ENCODE results near the gene RETREG3. TPM values are rescaled to one million over a fixed set of nuclear protein-coding genes. Genes with fewer than 3 reads are reported as not detected.

Gene RETREG3
- total and polyA plus RNA-seq, 2 donors (not counting 1 experiment from before 2014, with no cell fraction given): 44.1 to 108 TPM

GRCh38 chr17:42586514-42587230, 22.5 kb downstream of the RETREG3 start:
- peak; percentile 50 for DNase-seq
- ChIA-PET POLR2A (interaction anchor here (0.6 kb wide), 2 partner anchors 15 to 112 kb away, joined by 3 to 4 read pairs; no protein-coding TSS in a partner anchor), CTCF (interaction anchor here (0.8 to 2.1 kb wide), 6 partner anchors 8 to 93 kb away, joined by 3 to 13 read pairs (median 3); partner anchors contain the start of gene PSMC3IP)
- H3K9ac ChIP-seq (ENCODE audit: low read length): no peak overlapping the region
- Mint-ChIP-seq H3K9me3 (ENCODE audit: insufficient read depth) (no peaks in the 10 kb centered on the region), H3K4me1 (peaks cover 36% of the 10 kb centered on the region), H3K27me3 (no peaks in the 10 kb centered on the region), H3K4me3 (peak overlapping the region; percentile 76), H3K27ac (peak overlapping the region; percentile 95)
- peaks cover 12 to 88% of the 10 kb centered on the region in 2 experiments for H3K36me3 ChIP-seq (replicated peaks in 1 of 2; ENCODE audit: control extremely low read depth in 1 of 2, control insufficient read depth in 1 of 2, extremely low read depth in 1 of 2, insufficient read depth in 2 of 2, low read length in 1 of 2)
- H3K4me1 ChIP-seq (ENCODE audit: control insufficient read depth in 2 of 2, insufficient read depth in 2 of 2, low read length in 2 of 2): peaks cover 16 to 31% of the 10 kb centered on the region in 2 donors
- H3K27ac ChIP-seq (ENCODE audit: low read length in 2 of 2): peak overlapping the region; percentile 24 to 65
- no peaks in the 10 kb centered on the region for H3K27me3 ChIP-seq (replicated peaks in 1 of 4; ENCODE audit: control extremely low read depth in 1 of 4, control insufficient read depth in 3 of 4, insufficient read depth in 4 of 4, low read length in 3 of 4)
- H4K20me1 ChIP-seq (ENCODE audit: control insufficient read depth, insufficient read depth, low read length, poor library complexity, severe bottlenecking): peaks cover 33% of the 10 kb centered on the region
- H3K9me3 ChIP-seq (ENCODE audit: control extremely low read depth in 1 of 3, control insufficient read depth in 2 of 3, insufficient read depth in 1 of 3, low read length in 2 of 3): no peaks in the 10 kb centered on the region
- H3K4me3 ChIP-seq (ENCODE audit: control extremely low read depth in 1 of 5, extremely low read depth in 1 of 5, insufficient read depth in 1 of 5, low read depth in 2 of 5, low read length in 4 of 5): peak overlapping the region in 1 of 5 experiments; percentile 15
- H3K79me2 ChIP-seq (ENCODE audit: control insufficient read depth, insufficient read depth, low read length): peaks cover 4% of the 10 kb centered on the region
- ATAC-seq (ENCODE audit: low read depth): peak; percentile 51
- WGBS (ENCODE audit: insufficient coverage): 88% methylated on average over 1 of the region's 7 CpGs
- no peak for TF ChIP-seq EZH2 (IDR thresholded peaks at IDR 0.05; ENCODE audit: borderline replicate concordance, insufficient read depth, low read depth, low read length, poor library complexity, severe bottlenecking)
- no peak for TF ChIP-seq CTCF (IDR thresholded peaks at IDR 0.05)
- H3K4me2 ChIP-seq (replicated peaks; ENCODE audit: low read depth, low read length, poor library complexity, severe bottlenecking): peak overlapping the region; percentile 35
- H2AFZ ChIP-seq (ENCODE audit: insufficient read depth, low read depth, low read length, poor library complexity, severe bottlenecking): no peak overlapping the region
- intact Hi-C loops (cut with micrococcal nuclease): no loop called here

GRCh38 chr17:42585353-42585752, 23.8 kb downstream of the RETREG3 start:
- CTCF ChIA-PET: interaction anchor here (1.0 kb wide), 1 partner anchor 24 kb away, joined by 4 read pairs; the partner anchor contains the start of gene TUBG1
- Histone ChIP-seq H3K9me3 (ENCODE audit: control extremely low read depth in 1 of 3, control insufficient read depth in 2 of 3, insufficient read depth in 1 of 3, low read length in 2 of 3) (no peaks in the 10 kb centered on the region), H2AFZ (ENCODE audit: insufficient read depth, low read depth, low read length, poor library complexity, severe bottlenecking) (no peak overlapping the region), H3K9ac (ENCODE audit: low read length) (no peak overlapping the region), H3K36me3 (replicated peaks in 1 of 2; ENCODE audit: control extremely low read depth in 1 of 2, control insufficient read depth in 1 of 2, extremely low read depth in 1 of 2, insufficient read depth in 2 of 2, low read length in 1 of 2) (peaks cover 14 to 90% of the 10 kb centered on the region in 2 experiments), H3K4me1 (ENCODE audit: control insufficient read depth in 2 of 2, insufficient read depth in 2 of 2, low read length in 2 of 2) (peaks cover 16 to 31% of the 10 kb centered on the region in 2 donors), H3K4me3 (ENCODE audit: control extremely low read depth in 1 of 5, extremely low read depth in 1 of 5, insufficient read depth in 1 of 5, low read depth in 2 of 5, low read length in 4 of 5) (no peak overlapping the region), H3K27me3 (replicated peaks in 1 of 4; ENCODE audit: control extremely low read depth in 1 of 4, control insufficient read depth in 3 of 4, insufficient read depth in 4 of 4, low read length in 3 of 4) (no peaks in the 10 kb centered on the region), H3K27ac (ENCODE audit: low read length in 2 of 2) (peak overlapping the region in 1 of 2 donors; percentile 1), H3K4me2 (replicated peaks; ENCODE audit: low read depth, low read length, poor library complexity, severe bottlenecking) (no peak overlapping the region), H3K79me2 (ENCODE audit: control insufficient read depth, insufficient read depth, low read length) (peaks cover under 1% of the 10 kb centered on the region), H4K20me1 (ENCODE audit: control insufficient read depth, insufficient read depth, low read length, poor library complexity, severe bottlenecking) (peaks cover 20% of the 10 kb centered on the region)
- intact Hi-C loops (cut with micrococcal nuclease): no loop called here
- Mint-ChIP-seq H3K4me3 (no peak overlapping the region), H3K27me3 (no peaks in the 10 kb centered on the region), H3K27ac (peak overlapping the region; percentile 53), H3K9me3 (ENCODE audit: insufficient read depth) (no peaks in the 10 kb centered on the region), H3K4me1 (peaks cover 36% of the 10 kb centered on the region)
- POLR2A ChIA-PET: no interaction called here
- TF ChIP-seq CTCF (IDR thresholded peaks at IDR 0.05) (no peak), EZH2 (IDR thresholded peaks at IDR 0.05; ENCODE audit: borderline replicate concordance, insufficient read depth, low read depth, low read length, poor library complexity, severe bottlenecking) (no peak)
- WGBS (ENCODE audit: insufficient coverage): 67% methylated on average over 1 of the region's 1 CpG
- no peak for ATAC-seq (ENCODE audit: low read depth)
- no peak for DNase-seq

Measured in B cell (primary cell).